ENCODE measurements around the gene PPP1R16B.

The PPP1R16B gene

DNA sequence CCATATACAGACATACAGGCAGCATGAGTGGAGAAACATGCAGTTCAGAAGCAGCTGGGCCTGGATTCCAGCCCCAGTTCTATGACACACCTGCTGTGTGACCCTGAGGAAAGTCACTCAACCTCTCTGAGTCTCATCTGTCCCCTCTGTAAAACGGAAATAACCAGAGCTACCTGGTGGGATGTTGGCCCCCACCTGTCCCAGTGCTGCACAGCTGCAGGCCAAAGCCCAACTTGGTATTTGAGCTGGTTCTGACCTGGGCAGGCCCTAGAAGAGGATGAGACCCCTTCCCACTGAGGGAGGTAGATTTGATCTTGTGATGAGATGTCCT lies 55.5 kb downstream of the PPP1R16B start:
- DNase-seq (ENCODE audit: low read depth, low spot score): no peak
- Histone ChIP-seq H3K9ac (ENCODE audit: insufficient read length, low read depth) (no peak overlapping the region), H3K9me3 (ENCODE audit: insufficient read depth, low read length) (no peaks in the 10 kb centered on the region), H3K4me1 (ENCODE audit: insufficient read depth, insufficient read length) (peaks cover 5% of the 10 kb centered on the region), H3K27me3 (ENCODE audit: insufficient read depth, insufficient read length) (no peaks in the 10 kb centered on the region), H3K36me3 (ENCODE audit: insufficient read depth, insufficient read length, low read length) (no peaks in the 10 kb centered on the region), H3K4me3 (ENCODE audit: insufficient read length, low read depth) (no peak overlapping the region)
- TF ChIP-seq SUZ12 (IDR thresholded peaks at IDR 0.05; ENCODE audit: extremely low read depth, insufficient read depth, insufficient read length): no peak
- no peak for TF ChIP-seq YY1 (IDR thresholded peaks at IDR 0.05; ENCODE audit: insufficient read depth, insufficient read length)
- TF ChIP-seq ZNF274 (IDR thresholded peaks at IDR 0.05; ENCODE audit: low read depth, low read length): no peak

DNA sequence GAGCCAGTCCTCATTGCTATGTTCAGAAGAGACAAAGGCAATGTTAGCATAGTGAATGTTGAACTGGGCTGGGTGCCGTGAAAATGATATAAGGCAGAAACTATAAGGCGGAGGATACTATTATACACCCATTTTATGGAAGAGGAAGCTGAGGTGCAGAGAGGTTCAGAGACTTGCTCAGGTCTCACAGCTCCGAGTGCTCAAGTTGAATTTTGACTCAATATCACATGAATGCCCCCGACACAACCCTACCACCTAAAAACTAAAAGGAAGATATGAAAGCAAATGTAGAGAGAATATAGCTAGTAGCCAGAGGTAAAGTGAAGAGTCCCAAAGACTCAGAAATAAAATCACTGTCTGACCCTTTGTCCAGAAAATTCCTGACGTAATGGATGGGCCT lies 56.7 kb downstream of the PPP1R16B start:
- Histone ChIP-seq H3K27me3 (ENCODE audit: insufficient read depth, insufficient read length) (no peaks in the 10 kb centered on the region), H3K4me3 (ENCODE audit: insufficient read length, low read depth) (no peak overlapping the region), H3K4me1 (ENCODE audit: insufficient read depth, insufficient read length) (peaks cover 9% of the 10 kb centered on the region), H3K36me3 (ENCODE audit: insufficient read depth, insufficient read length, low read length) (no peaks in the 10 kb centered on the region), H3K9ac (ENCODE audit: insufficient read length, low read depth) (no peak overlapping the region), H3K9me3 (ENCODE audit: insufficient read depth, low read length) (no peaks in the 10 kb centered on the region)
- DNase-seq (ENCODE audit: low read depth, low spot score): no peak
- TF ChIP-seq ZNF274 (IDR thresholded peaks at IDR 0.05; ENCODE audit: low read depth, low read length) (no peak), YY1 (IDR thresholded peaks at IDR 0.05; ENCODE audit: insufficient read depth, insufficient read length) (no peak), SUZ12 (IDR thresholded peaks at IDR 0.05; ENCODE audit: extremely low read depth, insufficient read depth, insufficient read length) (no peak)

DNA sequence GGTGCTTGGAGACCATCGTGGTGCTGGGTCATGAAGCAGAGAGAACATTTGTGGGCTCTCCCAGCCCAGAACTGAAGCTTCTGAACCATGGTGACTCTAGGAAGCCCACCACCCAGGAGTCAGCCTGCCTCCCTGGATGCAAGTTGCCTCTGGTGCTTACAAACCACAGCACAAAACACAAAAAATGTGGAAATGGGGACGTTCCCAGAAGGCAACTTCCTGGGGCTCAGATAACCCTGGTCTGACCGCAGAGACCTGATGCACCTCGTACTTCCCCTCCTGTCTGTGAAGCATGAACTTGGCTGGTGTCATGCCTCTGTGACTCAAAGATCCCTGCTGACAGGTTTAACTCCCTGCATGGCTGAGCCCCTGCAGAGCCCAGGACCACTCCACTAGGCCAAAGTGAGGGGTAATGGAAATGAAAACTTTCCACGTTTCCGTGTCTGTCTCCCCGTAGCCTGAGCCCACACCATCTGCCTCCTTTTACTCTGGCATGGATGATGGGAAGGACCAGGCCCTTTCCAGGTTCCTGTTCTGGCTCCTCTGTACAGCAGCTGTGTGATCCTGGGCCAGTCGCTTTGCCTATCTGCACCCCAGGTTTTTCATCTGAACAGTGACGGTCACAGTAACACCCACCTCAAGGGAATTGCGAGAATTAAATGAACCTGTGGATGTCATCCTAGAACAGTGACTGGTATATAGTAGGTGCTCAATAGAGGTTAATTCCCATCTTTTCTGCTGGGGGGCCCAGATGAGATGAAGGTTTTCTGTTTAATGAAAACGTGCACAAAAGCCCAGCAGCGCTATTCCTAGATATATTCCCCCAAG lies 57.7 kb downstream of the PPP1R16B start:
- no peak for DNase-seq (ENCODE audit: low read depth, low spot score)
- no peak overlapping the region for H3K4me3 ChIP-seq (ENCODE audit: insufficient read length, low read depth)
- peaks cover 9% of the 10 kb centered on the region for H3K4me1 ChIP-seq (ENCODE audit: insufficient read depth, insufficient read length)
- H3K36me3 ChIP-seq (ENCODE audit: insufficient read depth, insufficient read length, low read length): no peaks in the 10 kb centered on the region
- H3K27me3 ChIP-seq (ENCODE audit: insufficient read depth, insufficient read length): no peaks in the 10 kb centered on the region
- no peak overlapping the region for H3K9ac ChIP-seq (ENCODE audit: insufficient read length, low read depth)
- TF ChIP-seq YY1 (IDR thresholded peaks at IDR 0.05; ENCODE audit: insufficient read depth, insufficient read length) (no peak), SUZ12 (IDR thresholded peaks at IDR 0.05; ENCODE audit: extremely low read depth, insufficient read depth, insufficient read length) (no peak), ZNF274 (IDR thresholded peaks at IDR 0.05; ENCODE audit: low read depth, low read length) (no peak)
- H3K9me3 ChIP-seq (ENCODE audit: insufficient read depth, low read length): no peaks in the 10 kb centered on the region

DNA sequence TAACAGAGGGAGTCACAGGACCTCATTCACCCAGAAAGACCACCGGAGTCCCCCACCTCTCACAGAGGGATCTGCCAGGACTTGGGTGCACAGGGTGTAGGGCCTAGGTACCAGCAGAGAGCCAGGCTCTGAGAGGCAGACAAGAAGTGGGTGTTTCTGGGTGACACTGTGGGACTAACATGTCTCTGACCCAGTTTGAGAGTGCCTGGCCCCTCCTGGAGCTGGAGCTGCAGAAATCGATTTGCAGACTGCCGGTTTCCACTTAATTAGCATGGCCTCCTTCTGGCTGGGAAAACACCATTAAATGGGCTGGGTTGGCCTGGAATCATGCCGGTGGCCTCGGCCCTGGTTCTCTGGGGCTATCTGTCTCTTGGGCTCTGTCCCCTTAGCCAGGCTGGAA lies 59.2 kb downstream of the PPP1R16B start:
- Histone ChIP-seq H3K9ac (ENCODE audit: insufficient read length, low read depth) (no peak overlapping the region), H3K36me3 (ENCODE audit: insufficient read depth, insufficient read length, low read length) (no peaks in the 10 kb centered on the region), H3K9me3 (ENCODE audit: insufficient read depth, low read length) (no peaks in the 10 kb centered on the region), H3K4me1 (ENCODE audit: insufficient read depth, insufficient read length) (peaks cover 9% of the 10 kb centered on the region), H3K4me3 (ENCODE audit: insufficient read length, low read depth) (no peak overlapping the region), H3K27me3 (ENCODE audit: insufficient read depth, insufficient read length) (no peaks in the 10 kb centered on the region)
- DNase-seq (ENCODE audit: low read depth, low spot score): no peak
- TF ChIP-seq YY1 (IDR thresholded peaks at IDR 0.05; ENCODE audit: insufficient read depth, insufficient read length) (no peak), ZNF274 (IDR thresholded peaks at IDR 0.05; ENCODE audit: low read depth, low read length) (no peak)

DNA sequence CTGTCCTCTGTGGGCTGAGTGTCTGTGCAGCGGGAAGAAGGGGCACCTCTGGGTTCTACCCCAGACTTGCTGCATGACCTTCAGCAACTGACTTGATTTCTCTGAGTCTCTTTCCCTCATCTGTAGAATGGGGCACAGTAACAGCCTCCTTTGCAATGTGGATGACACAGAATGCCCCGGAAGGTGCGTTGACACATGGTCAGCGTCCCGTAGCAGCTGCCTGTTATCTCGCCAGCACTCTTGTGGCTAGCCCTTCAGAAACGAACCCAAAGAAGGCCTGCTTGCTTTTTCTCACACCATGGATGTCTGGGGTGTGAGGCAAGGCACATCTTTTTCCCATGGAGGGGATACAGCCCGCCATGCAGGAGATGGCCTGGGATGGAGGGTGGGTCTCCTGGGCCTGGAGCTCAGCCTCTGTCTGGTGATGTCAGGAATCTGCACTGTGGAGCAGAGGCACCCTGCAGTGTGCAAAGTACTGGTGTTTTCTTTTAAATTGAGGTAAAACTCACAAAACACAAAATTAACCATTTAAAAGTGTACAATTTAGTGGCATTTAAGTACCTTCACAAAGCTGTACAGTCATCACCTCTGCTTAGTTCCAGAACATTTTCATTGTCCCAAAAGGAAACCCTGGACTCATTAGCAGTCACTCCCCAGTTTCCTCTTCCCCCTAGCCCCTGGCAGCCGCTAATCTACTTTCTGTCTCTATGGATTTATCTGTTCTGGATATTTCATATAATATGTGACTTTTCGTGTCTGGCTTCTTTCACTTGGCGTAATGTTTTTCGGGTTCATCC lies 61.0 kb downstream of the PPP1R16B start:
- no peaks in the 10 kb centered on the region for H3K36me3 ChIP-seq (ENCODE audit: insufficient read depth, insufficient read length, low read length)
- no peak overlapping the region for H3K4me3 ChIP-seq (ENCODE audit: insufficient read length, low read depth)
- no peak for TF ChIP-seq SUZ12 (IDR thresholded peaks at IDR 0.05; ENCODE audit: extremely low read depth, insufficient read depth, insufficient read length)
- no peak for TF ChIP-seq YY1 (IDR thresholded peaks at IDR 0.05; ENCODE audit: insufficient read depth, insufficient read length)
- TF ChIP-seq ZNF274 (IDR thresholded peaks at IDR 0.05; ENCODE audit: low read depth, low read length): no peak
- no peak overlapping the region for H3K9ac ChIP-seq (ENCODE audit: insufficient read length, low read depth)
- no peaks in the 10 kb centered on the region for H3K27me3 ChIP-seq (ENCODE audit: insufficient read depth, insufficient read length)
- DNase-seq (ENCODE audit: low read depth, low spot score): no peak
- peaks cover 12% of the 10 kb centered on the region for H3K4me1 ChIP-seq (ENCODE audit: insufficient read depth, insufficient read length)
- no peaks in the 10 kb centered on the region for H3K9me3 ChIP-seq (ENCODE audit: insufficient read depth, low read length)

DNA sequence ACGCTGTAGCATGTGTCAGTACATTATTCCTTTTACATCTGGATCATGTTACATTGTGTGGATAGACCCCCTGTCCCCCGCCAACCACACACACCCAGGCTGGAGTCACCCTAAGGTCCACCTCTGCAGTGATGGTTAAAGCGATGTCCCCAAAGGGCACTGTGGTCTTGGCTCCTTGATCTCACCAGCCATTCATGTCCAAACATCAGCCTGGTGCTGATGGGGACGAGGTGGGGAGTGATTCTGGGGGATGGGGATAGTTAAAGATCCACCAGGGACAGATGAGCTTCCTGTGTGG lies 61.5 kb downstream of the PPP1R16B start:
- H3K4me3 ChIP-seq (ENCODE audit: insufficient read length, low read depth): no peak overlapping the region
- TF ChIP-seq ZNF274 (IDR thresholded peaks at IDR 0.05; ENCODE audit: low read depth, low read length) (no peak), SUZ12 (IDR thresholded peaks at IDR 0.05; ENCODE audit: extremely low read depth, insufficient read depth, insufficient read length) (no peak), YY1 (IDR thresholded peaks at IDR 0.05; ENCODE audit: insufficient read depth, insufficient read length) (no peak)
- DNase-seq (ENCODE audit: low read depth, low spot score): no peak
- no peaks in the 10 kb centered on the region for H3K36me3 ChIP-seq (ENCODE audit: insufficient read depth, insufficient read length, low read length)
- H3K9me3 ChIP-seq (ENCODE audit: insufficient read depth, low read length): no peaks in the 10 kb centered on the region
- peaks cover 13% of the 10 kb centered on the region for H3K4me1 ChIP-seq (ENCODE audit: insufficient read depth, insufficient read length)
- no peak overlapping the region for H3K9ac ChIP-seq (ENCODE audit: insufficient read length, low read depth)
- no peaks in the 10 kb centered on the region for H3K27me3 ChIP-seq (ENCODE audit: insufficient read depth, insufficient read length)

DNA sequence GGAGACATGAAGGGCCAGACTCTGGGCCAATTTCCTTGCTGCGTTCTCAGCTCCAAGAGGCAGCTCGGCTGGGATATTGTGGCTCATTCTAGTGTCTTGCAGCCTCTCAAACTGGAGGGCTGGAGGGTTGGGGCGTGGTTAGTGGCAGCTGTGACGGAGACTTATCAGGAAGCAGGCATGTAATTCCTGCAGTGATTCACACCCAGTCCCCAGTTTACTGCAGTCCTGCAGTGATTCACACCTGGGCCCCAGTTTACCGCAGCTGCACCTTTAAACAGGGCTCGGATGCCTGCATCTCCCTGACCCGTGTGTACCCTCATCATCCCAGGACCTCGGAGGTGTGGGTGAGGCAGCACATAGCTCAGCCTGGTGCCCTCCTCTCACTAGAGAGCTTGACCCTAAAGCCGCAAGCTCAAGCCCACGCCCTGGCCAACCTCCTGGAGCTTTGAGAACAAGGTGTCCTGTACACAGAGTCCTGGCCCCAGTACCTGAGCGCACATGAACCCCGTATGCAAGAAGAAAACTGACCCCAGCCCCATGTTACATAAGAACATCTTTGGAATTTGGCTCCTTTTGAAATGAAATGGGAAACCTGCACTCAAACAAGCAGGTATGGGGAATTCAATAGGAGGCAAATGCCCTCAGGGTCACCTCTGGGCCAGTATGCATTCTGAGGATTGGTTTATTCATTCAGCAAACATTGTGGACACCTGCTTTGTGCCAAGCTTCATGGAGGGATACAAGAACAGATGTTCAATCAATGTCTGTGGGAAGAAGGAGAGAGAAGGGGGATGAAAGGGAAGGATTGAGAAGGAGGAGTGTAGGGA lies 65.4 kb downstream of the PPP1R16B start:
- no peak for TF ChIP-seq ZNF274 (IDR thresholded peaks at IDR 0.05; ENCODE audit: low read depth, low read length)
- TF ChIP-seq SUZ12 (IDR thresholded peaks at IDR 0.05; ENCODE audit: extremely low read depth, insufficient read depth, insufficient read length): no peak
- no peak for TF ChIP-seq YY1 (IDR thresholded peaks at IDR 0.05; ENCODE audit: insufficient read depth, insufficient read length)
- no peaks in the 10 kb centered on the region for H3K36me3 ChIP-seq (ENCODE audit: insufficient read depth, insufficient read length, low read length)
- no peak overlapping the region for H3K9ac ChIP-seq (ENCODE audit: insufficient read length, low read depth)
- H3K27me3 ChIP-seq (ENCODE audit: insufficient read depth, insufficient read length): no peaks in the 10 kb centered on the region
- no peak overlapping the region for H3K4me3 ChIP-seq (ENCODE audit: insufficient read length, low read depth)
- peaks cover 17% of the 10 kb centered on the region for H3K4me1 ChIP-seq (ENCODE audit: insufficient read depth, insufficient read length)
- DNase-seq (ENCODE audit: low read depth, low spot score): no peak
- no peaks in the 10 kb centered on the region for H3K9me3 ChIP-seq (ENCODE audit: insufficient read depth, low read length)

All from NT2/D1 (cell line).